HepG2 (cell line): ENCODE results near the gene MEMO1. TPM values are rescaled to one million over a fixed set of nuclear protein-coding genes. Genes with fewer than 3 reads are reported as not detected.

Source experiments
- ATAC-seq: fragments of 200-7000 bp; cut with Tn5 transposase; 3 replicates; pipeline ENCODE4 v1.9.1; 2020; ENCODE audit warnings: mild to moderate bottlenecking, moderate library complexity
- BruUV-seq: library from RNA; stranded (reverse); fragments of 400-500 nt; replicated peaks from 2 replicates; lab custom pipeline; 2021; lab: Mats Ljungman, UMichigan
- CTCF ChIA-PET: fragments of 300-600 bp; formaldehyde crosslinking; extraction: SDS; loops from one replicate; lab custom pipeline; 2021; ENCODE audit warnings: low total read pairs, inconsistent platforms, low intra/inter-chr PET ratio; lab: Yijun Ruan, JAX
- POLR2A ChIA-PET: fragments of 350-600 bp; sonication (Branson Sonifier 250); formaldehyde crosslinking; loops from one replicate; lab custom pipeline; 2020; ENCODE audit warnings: antibody characterized with exemption, inconsistent platforms; lab: Yijun Ruan, JAX
- DNase-seq: peaks from one replicate; pipeline ENCODE4 v3.0.0-alpha.2; 2015; ENCODE audit warnings: low spot score
- FAIRE-seq: peaks from 3 replicates; lab custom pipeline; 2011; peaks lifted over from hg19 to GRCh38; lab: Jason Lieb, UNC
- H2AFZ ChIP-seq: one replicate; pipeline ENCODE4 v1.6.1; 2011; ENCODE audit warnings: low read length, inconsistent platforms
- H3K27ac ChIP-seq: fragments of 300-600 bp; 3 replicates; pipeline ENCODE4 v1.8.0; 2011; ENCODE audit warnings: mixed run types, mild to moderate bottlenecking, mixed read lengths, low read length, inconsistent platforms; ENCODE audit not compliant: insufficient read depth; ENCODE audit errors: extremely low read length
- H3K27me3 ChIP-seq, 2 experiments: fragments of 200-600 bp in 1 of 2; 2 replicates in 1 of 2; 3 replicates in 1 of 2; pipeline versions ENCODE4 v1.6.0 to v1.8.0; 2011; ENCODE audit warnings: low read length in 2 of 2, mild to moderate bottlenecking in 2 of 2, moderate library complexity in 2 of 2, inconsistent platforms in 1 of 2; ENCODE audit not compliant: insufficient read depth in 2 of 2, control insufficient read depth in 1 of 2
- H3K36me3 ChIP-seq, 2 experiments: fragments of 200-600 bp in 1 of 2; replicated peaks in 1 of 2; 2 replicates in 1 of 2; 3 replicates in 1 of 2; pipeline versions ENCODE4 v1.5.1 to v1.8.0; 2011; ENCODE audit warnings: low read length in 2 of 2, inconsistent platforms in 1 of 2; ENCODE audit not compliant: insufficient read depth in 2 of 2, control insufficient read depth in 1 of 2
- H3K4me1 ChIP-seq: 2 replicates; pipeline ENCODE4 v1.5.1; 2012; ENCODE audit warnings: low read length, inconsistent platforms; ENCODE audit not compliant: insufficient read depth
- H3K4me2 ChIP-seq: 2 replicates; pipeline ENCODE4 v1.6.0; 2011; ENCODE audit warnings: low read depth, low read length, inconsistent platforms
- H3K4me3 ChIP-seq, 3 experiments: fragments of 200-600 bp in 1 of 3; sonication (generic), shearing (Covaris generic) in 1 of 3; replicated peaks in 1 of 3; 2 replicates each; pipeline ENCODE4 v1.5.1; 2011 to 2016; ENCODE audit warnings: low read length in 3 of 3, inconsistent platforms in 2 of 3, low read depth in 2 of 3, mild to moderate bottlenecking in 2 of 3, control low read depth in 1 of 3, mixed read lengths in 1 of 3; ENCODE audit not compliant: insufficient read depth in 1 of 3
- H3K79me2 ChIP-seq: one replicate; pipeline ENCODE4 v1.6.1; 2011; ENCODE audit warnings: low read length, inconsistent platforms; ENCODE audit not compliant: insufficient read depth
- H3K9ac ChIP-seq: 2 replicates; pipeline ENCODE4 v1.6.0; 2011; ENCODE audit warnings: mild to moderate bottlenecking, low read depth, low read length, inconsistent platforms; ENCODE audit not compliant: insufficient read depth
- H3K9me3 ChIP-seq: 2 replicates; pipeline ENCODE4 v1.5.1; 2012; ENCODE audit warnings: mild to moderate bottlenecking, low read length
- H4K20me1 ChIP-seq: 2 replicates; pipeline ENCODE4 v1.6.0; 2011; ENCODE audit warnings: inconsistent platforms, mild to moderate bottlenecking, low read length, moderate library complexity; ENCODE audit not compliant: insufficient read depth
- AGO2 ChIP-seq: fragments of 200-400 bp; formaldehyde crosslinking; optimal IDR thresholded peaks from 2 replicates; pipeline ENCODE3; 2017; ENCODE audit warnings: mild to moderate bottlenecking, low read depth, low read length, moderate library complexity
- CERS6 ChIP-seq: sonication (generic); formaldehyde crosslinking; IDR thresholded peaks from 2 replicates; pipeline ENCODE4 v1.5.0; 2020; ENCODE audit warnings: missing genetic modification reagents
- DNMT1 ChIP-seq: sonication (generic); formaldehyde crosslinking; IDR thresholded peaks from 2 replicates; pipeline ENCODE4 v1.5.1; 2020; ENCODE audit warnings: mild to moderate bottlenecking, missing genetic modification reagents
- FOXO1 ChIP-seq: sonication (generic); formaldehyde crosslinking; IDR thresholded peaks from 2 replicates; pipeline ENCODE4 v1.4.0; 2020; ENCODE audit warnings: missing genetic modification reagents
- KLF16 ChIP-seq, 2 experiments: sonication (generic) in 1 of 2; formaldehyde crosslinking in 1 of 2; IDR thresholded peaks; 2 replicates each; pipeline versions ENCODE4 v1.6.1 to v1.8.0; 2016 to 2023; ENCODE audit warnings: missing genetic modification reagents in 2 of 2, missing compliant biosample characterization in 1 of 2
- KMT2B ChIP-seq: IDR thresholded peaks from 2 replicates; pipeline ENCODE4 v1.6.1; 2016; ENCODE audit warnings: missing genetic modification reagents, missing compliant biosample characterization
- NR2C2 ChIP-seq: sonication (generic); formaldehyde crosslinking; IDR thresholded peaks from 2 replicates; pipeline ENCODE4 v1.4.0; 2020; ENCODE audit warnings: missing genetic modification reagents, mild to moderate bottlenecking, moderate library complexity, borderline replicate concordance
- RNF219 ChIP-seq: sonication (generic); formaldehyde crosslinking; IDR thresholded peaks from 2 replicates; pipeline ENCODE4 v1.5.0; 2020; ENCODE audit warnings: mild to moderate bottlenecking, missing genetic modification reagents
- SRSF4 ChIP-seq: fragments of 200-400 bp; formaldehyde crosslinking; IDR thresholded peaks from one replicate; pipeline ENCODE4 v1.6.1; 2018; ENCODE audit warnings: mild to moderate bottlenecking, low read depth, low read length, moderate library complexity; ENCODE audit not compliant: poor library complexity, severe bottlenecking
- SRSF9 ChIP-seq: fragments of 200-400 bp; formaldehyde crosslinking; IDR thresholded peaks from 2 replicates; pipeline ENCODE4 v1.6.1; 2018; ENCODE audit warnings: borderline replicate concordance, mild to moderate bottlenecking, low read depth, low read length; ENCODE audit not compliant: insufficient read depth, poor library complexity, severe bottlenecking
- ZNF564 ChIP-seq: sonication (generic); formaldehyde crosslinking; IDR thresholded peaks from 2 replicates; pipeline ENCODE4 v1.8.1; 2023; ENCODE audit warnings: mild to moderate bottlenecking, missing genetic modification reagents
- ZNF780A ChIP-seq: sonication (generic); formaldehyde crosslinking; IDR thresholded peaks from 2 replicates; pipeline ENCODE4 v1.8.0; 2022; ENCODE audit warnings: mild to moderate bottlenecking, missing genetic modification reagents, moderate library complexity
- ZNF891 ChIP-seq: sonication (generic); formaldehyde crosslinking; IDR thresholded peaks from 2 replicates; pipeline ENCODE4 v1.5.0; 2020; ENCODE audit warnings: mild to moderate bottlenecking, missing genetic modification reagents
- in situ Hi-C: cut with HindIII; loops from 2 replicates; pipeline ENCODE4 v1.10.0; 2017; ENCODE audit warnings: low pct_unique_long_range_greater_than_20kb; ENCODE audit not compliant: extremely low pct_ligation_motif_present
- intact Hi-C: fragments of 100-400 bp; cut with micrococcal nuclease; formaldehyde crosslinking; loops from one replicate; pipeline ENCODE4 v1.10.0; 2022; ENCODE audit not compliant: unreplicated experiment
- polyA plus RNA-seq, 8 experiments: library from polyadenylated mRNA; depleted of rRNA in 3 of 8; stranded (reverse) in 7 of 8; unstranded in 1 of 8; fragments of >200 nt; fragmentation: Illumina TruSeq in 4 of 8; extraction: Trizol in 4 of 8; gene quantifications; 2 replicates each; pipeline versions ENCODE4 v1.2.1 to v1.2.3, GENCODE V29; 2011 to 2016; ENCODE audit warnings: low read depth in 4 of 8, missing spikeins in 1 of 8, mixed read lengths in 1 of 8; ENCODE audit not compliant: insufficient read depth in 1 of 8
- total RNA-seq, 5 experiments: library from RNA; depleted of rRNA; stranded (reverse); fragments of >200 nt; fragmentation: Illumina TruSeq; extraction: Trizol; gene quantifications; 2 replicates each; pipeline ENCODE4 v1.2.3, GENCODE V29; 2016; ENCODE audit warnings: low read depth in 1 of 5
- TF ChIP-seq, protein P1 (sequence below): sonication (generic); formaldehyde crosslinking; IDR thresholded peaks from 2 replicates; pipeline ENCODE4 v1.8.0; 2022; ENCODE audit warnings: missing genetic modification reagents, mild to moderate bottlenecking, borderline replicate concordance

MEMO1 gene
- total and polyA plus RNA-seq, 2 of the 13 experiments (the other 11 are each of a cell fraction or from before 2014, with no cell fraction given) = 69.8 to 81.6 TPM

GRCh38 chr2:31865215-31865614 lies 145.6 kb downstream of the MEMO1 start:
- Histone ChIP-seq H3K27ac (no peak overlapping the region), H2AFZ (no peak overlapping the region), H3K9me3 (no peaks in the 10 kb centered on the region), H3K27me3 (no peaks in the 10 kb centered on the region), H3K36me3 (peaks cover 0 to 1% of the 10 kb centered on the region in 2 experiments; a peak in 2 of 5 replicates), H4K20me1 (no peaks in the 10 kb centered on the region), H3K4me3 (no peak overlapping the region), H3K9ac (no peak overlapping the region), H3K79me2 (no peaks in the 10 kb centered on the region), H3K4me2 (no peak overlapping the region), H3K4me1 (no peaks in the 10 kb centered on the region)
- FAIRE-seq (no peak), ATAC-seq (no peak), DNase-seq (no peak)
- POLR2A ChIA-PET = interaction anchor here (1.1 kb wide), 1 partner anchor 174 kb away, joined by 3 read pairs; the partner anchor contains the start of gene DPY30
- BruUV-seq = no TSS peak
- CTCF ChIA-PET = no interaction called here
- intact Hi-C loops = no loop called here
- in situ Hi-C loops = no loop called here
- no peak for TF ChIP-seq KMT2B (CRISPR knock-in tag)
- TF ChIP-seq ZNF564 (CRISPR knock-in tag) = no peak
- no peak for TF ChIP-seq NR2C2 (CRISPR knock-in tag)
- TF ChIP-seq SRSF9 = no peak
- no peak for TF ChIP-seq AGO2
- no peak for TF ChIP-seq DNMT1 (CRISPR knock-in tag)
- TF ChIP-seq ZNF891 (CRISPR knock-in tag) = no peak
- no peak for TF ChIP-seq KLF16 (CRISPR knock-in tag; IDR thresholded peaks at IDR 0.05)
- TF ChIP-seq, protein P1, sequence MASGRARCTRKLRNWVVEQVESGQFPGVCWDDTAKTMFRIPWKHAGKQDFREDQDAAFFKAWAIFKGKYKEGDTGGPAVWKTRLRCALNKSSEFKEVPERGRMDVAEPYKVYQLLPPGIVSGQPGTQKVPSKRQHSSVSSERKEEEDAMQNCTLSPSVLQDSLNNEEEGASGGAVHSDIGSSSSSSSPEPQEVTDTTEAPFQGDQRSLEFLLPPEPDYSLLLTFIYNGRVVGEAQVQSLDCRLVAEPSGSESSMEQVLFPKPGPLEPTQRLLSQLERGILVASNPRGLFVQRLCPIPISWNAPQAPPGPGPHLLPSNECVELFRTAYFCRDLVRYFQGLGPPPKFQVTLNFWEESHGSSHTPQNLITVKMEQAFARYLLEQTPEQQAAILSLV (CRISPR knock-in tag) = no peak
- TF ChIP-seq SRSF4 = no peak
- TF ChIP-seq CERS6 (CRISPR knock-in tag) = no peak
- no peak for TF ChIP-seq RNF219
- no peak for TF ChIP-seq ZNF780A (CRISPR knock-in tag)
- no peak for TF ChIP-seq FOXO1
